ENCODE results near the gene UBE2I. TPM values are rescaled to one million over a fixed set of nuclear protein-coding genes. Genes with fewer than 3 reads are reported as not detected.

Gene UBE2I
- total and polyA plus RNA-seq, 8 donors, result 30.0 to 57.9 (median 36.7) TPM

DNA sequence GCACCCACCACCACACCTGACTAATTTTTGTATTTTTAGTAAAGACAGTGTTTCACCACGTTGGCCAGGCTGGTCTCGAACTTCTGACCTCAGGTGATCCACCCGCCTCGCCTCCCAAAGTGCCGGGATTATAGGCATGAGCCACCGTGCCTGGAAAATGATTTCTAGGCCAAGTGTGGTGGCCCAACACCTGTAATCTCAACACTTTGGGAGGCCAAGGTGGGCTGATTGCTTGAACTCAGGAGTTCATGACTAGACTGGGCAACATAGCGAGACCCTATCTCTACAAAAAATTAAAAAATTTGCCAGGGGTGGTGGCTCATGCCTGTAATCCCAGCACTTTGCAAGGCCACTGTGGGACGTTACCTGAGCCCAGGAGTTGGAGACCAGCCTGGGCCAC is 13.0 kb downstream of the UBE2I start:
- Histone ChIP-seq H3K27ac (no peak overlapping the region), H3K9me3 (no peaks in the 10 kb centered on the region), H3K27me3 (no peaks in the 10 kb centered on the region), H3K36me3 (peaks cover 8 to 62% (median 27%) of the 10 kb centered on the region in 3 donors), H3K4me3 (no peak overlapping the region), H3K4me1 (no peaks in the 10 kb centered on the region)
- intact Hi-C loops (cut with DNase I), result no loop called here
- FAIRE-seq (no peak), ATAC-seq (no peak), DNase-seq (no peak)
- TF ChIP-seq CTCF (IDR thresholded peaks at IDR 0.05), result no peak
- WGBS, 2 donors, result 96 to 98% methylated on average over 8 of the region's 8 CpGs

- Histone ChIP-seq H3K4me1 (no peaks in the 10 kb centered on the region), H3K9me3 (no peaks in the 10 kb centered on the region), H3K4me3 (no peak overlapping the region), H3K27ac (no peak overlapping the region), H3K27me3 (no peaks in the 10 kb centered on the region), H3K36me3 (peaks cover 8 to 50% (median 19%) of the 10 kb centered on the region in 3 donors)
- ATAC-seq (peak in 1 of 4 donors; percentile 10), FAIRE-seq (no peak), DNase-seq (no peak)
- TF ChIP-seq CTCF (IDR thresholded peaks at IDR 0.05), result no peak
- intact Hi-C loops (cut with DNase I), result no loop called here
- WGBS, 2 donors, result 88% methylated on average over 35 of the region's 35 CpGs
These were observed 14.1 kb downstream of the UBE2I start for GRCh38 chr16:1323296-1324239.

GRCh38 chr16:1324286-1324826 is 14.9 kb downstream of the UBE2I start:
- no peaks in the 10 kb centered on the region for H3K27me3 ChIP-seq
- TF ChIP-seq CTCF (IDR thresholded peaks at IDR 0.05), result no peak
- H3K4me1 ChIP-seq, result no peaks in the 10 kb centered on the region
- no peak overlapping the region for H3K4me3 ChIP-seq
- H3K9me3 ChIP-seq, result no peaks in the 10 kb centered on the region
- FAIRE-seq (no peak), ATAC-seq (no peak), DNase-seq (no peak)
- 86 to 88% methylated on average over 22 of the region's 22 CpGs for WGBS, 2 donors
- H3K27ac ChIP-seq, result no peak overlapping the region
- intact Hi-C loops (cut with DNase I), result no loop called here
- H3K36me3 ChIP-seq, result peaks cover 8 to 42% (median 17%) of the 10 kb centered on the region in 3 donors

DNA sequence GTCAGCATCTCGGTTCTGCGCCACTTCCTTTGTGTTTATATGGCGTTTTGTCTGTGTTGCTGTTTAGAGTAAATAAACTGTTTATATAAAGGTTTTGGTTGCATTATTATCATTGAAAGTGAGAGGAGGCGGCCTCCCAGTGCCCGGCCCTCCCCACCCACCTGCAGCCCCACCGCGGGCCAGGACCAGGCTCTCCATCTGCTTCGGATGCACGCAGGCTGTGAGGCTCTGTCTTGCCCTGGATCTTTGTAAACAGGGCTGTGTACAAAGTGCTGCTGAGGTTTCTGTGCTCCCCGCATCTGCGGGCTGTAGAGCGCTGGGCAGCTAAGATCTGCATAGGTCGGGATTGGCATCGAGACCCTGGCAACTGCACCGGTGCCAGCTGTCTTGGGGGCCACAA is 15.8 kb downstream of the UBE2I start:
- ATAC-seq (no peak), DNase-seq (no peak), FAIRE-seq (no peak)
- no peak overlapping the region for H3K27ac ChIP-seq
- no peaks in the 10 kb centered on the region for H3K4me1 ChIP-seq
- TF ChIP-seq CTCF (IDR thresholded peaks at IDR 0.05), result no peak
- H3K9me3 ChIP-seq, result no peaks in the 10 kb centered on the region
- no peak overlapping the region for H3K4me3 ChIP-seq
- intact Hi-C loops (cut with DNase I), result no loop called here
- H3K36me3 ChIP-seq, result peaks cover 3 to 33% (median 16%) of the 10 kb centered on the region in 3 donors
- WGBS, 2 donors, result 91 to 92% methylated on average over 15 of the region's 15 CpGs
- H3K27me3 ChIP-seq, result no peaks in the 10 kb centered on the region

All from pancreas (tissue), 10 donors.